ENCODE results near the gene EMSY. TPM values are rescaled to one million over a fixed set of nuclear protein-coding genes. Genes with fewer than 3 reads are reported as not detected.

The EMSY gene
- total RNA-seq, 1 experiment from 2014 or later: 29.3 TPM

DNA sequence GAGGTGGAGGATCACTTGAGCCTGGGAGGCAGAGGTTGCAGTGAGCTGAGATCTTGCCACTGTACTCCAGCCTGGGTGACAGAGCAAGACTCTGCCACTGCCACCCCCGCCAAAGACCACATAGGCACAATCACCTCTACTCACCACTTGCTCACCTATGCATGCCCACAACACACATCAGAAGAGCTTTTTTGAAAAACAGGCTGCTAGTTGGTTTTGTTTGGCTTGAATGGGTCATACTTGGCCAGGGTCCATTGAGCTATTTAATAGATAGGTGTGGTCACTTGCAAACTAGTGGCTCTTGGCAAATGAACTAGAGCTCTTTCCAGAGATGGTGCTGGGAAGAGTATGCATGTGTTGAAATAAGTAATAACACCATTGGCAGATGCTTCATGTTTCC is 80.1 kb downstream of the EMSY start:
- Histone ChIP-seq H3K4me2 (ENCODE audit: insufficient read depth, insufficient read length, low read length) (no peak overlapping the region), H3K79me1 (ENCODE audit: insufficient read depth, low read depth, low read length, poor library complexity, severe bottlenecking) (no peaks in the 10 kb centered on the region), H3T11ph (ENCODE audit: low read length) (no peak overlapping the region), H3K23ac (ENCODE audit: insufficient read length, low read depth, low read length) (no peak overlapping the region), H4K91ac (ENCODE audit: insufficient read length, low read depth, low read length) (no peak overlapping the region), H2BK120ac (ENCODE audit: low read depth, low read length, poor library complexity, severe bottlenecking) (no peak overlapping the region), H3K27ac (ENCODE audit: insufficient read length, low read depth, low read length) (no peak overlapping the region), H3K4ac (ENCODE audit: low read depth, low read length) (no peak overlapping the region), H3K27me3 (ENCODE audit: insufficient read depth, low read length) (no peaks in the 10 kb centered on the region), H3K56ac (ENCODE audit: insufficient read length, low read depth, low read length) (no peak overlapping the region), H4K5ac (ENCODE audit: insufficient read length, low read depth, low read length) (no peak overlapping the region), H2AFZ (ENCODE audit: low read length) (no peak overlapping the region), H4K20me1 (ENCODE audit: control insufficient read depth, insufficient read depth, insufficient read length) (no peaks in the 10 kb centered on the region), H3K14ac (ENCODE audit: insufficient read depth, low read length) (no peak overlapping the region), H3K18ac (ENCODE audit: insufficient read length, low read depth, low read length) (no peak overlapping the region), H2BK15ac (ENCODE audit: low read depth, low read length) (no peak overlapping the region), H2BK5ac (ENCODE audit: insufficient read length, low read length) (no peak overlapping the region), H3K79me2 (ENCODE audit: insufficient read depth, low read length) (no peaks in the 10 kb centered on the region), H3K4me1 (ENCODE audit: insufficient read depth, low read length) (no peaks in the 10 kb centered on the region), H2BK20ac (ENCODE audit: low read depth, low read length, poor library complexity, severe bottlenecking) (no peak overlapping the region), H3K9me3 (ENCODE audit: control insufficient read depth, low read depth, low read length) (no peaks in the 10 kb centered on the region), H3K23me2 (ENCODE audit: insufficient read length, low read depth, low read length, poor library complexity, severe bottlenecking) (no peaks in the 10 kb centered on the region), H3K9ac (ENCODE audit: extremely low read depth, insufficient read length, low read length) (no peak overlapping the region), H4K8ac (replicated peaks; ENCODE audit: insufficient read length, low read depth, low read length) (no peak overlapping the region), H2BK12ac (ENCODE audit: insufficient read length, low read depth, low read length) (no peak overlapping the region), H2AK5ac (ENCODE audit: insufficient read length, low read length) (no peak overlapping the region)
- TF ChIP-seq, protein P1, sequence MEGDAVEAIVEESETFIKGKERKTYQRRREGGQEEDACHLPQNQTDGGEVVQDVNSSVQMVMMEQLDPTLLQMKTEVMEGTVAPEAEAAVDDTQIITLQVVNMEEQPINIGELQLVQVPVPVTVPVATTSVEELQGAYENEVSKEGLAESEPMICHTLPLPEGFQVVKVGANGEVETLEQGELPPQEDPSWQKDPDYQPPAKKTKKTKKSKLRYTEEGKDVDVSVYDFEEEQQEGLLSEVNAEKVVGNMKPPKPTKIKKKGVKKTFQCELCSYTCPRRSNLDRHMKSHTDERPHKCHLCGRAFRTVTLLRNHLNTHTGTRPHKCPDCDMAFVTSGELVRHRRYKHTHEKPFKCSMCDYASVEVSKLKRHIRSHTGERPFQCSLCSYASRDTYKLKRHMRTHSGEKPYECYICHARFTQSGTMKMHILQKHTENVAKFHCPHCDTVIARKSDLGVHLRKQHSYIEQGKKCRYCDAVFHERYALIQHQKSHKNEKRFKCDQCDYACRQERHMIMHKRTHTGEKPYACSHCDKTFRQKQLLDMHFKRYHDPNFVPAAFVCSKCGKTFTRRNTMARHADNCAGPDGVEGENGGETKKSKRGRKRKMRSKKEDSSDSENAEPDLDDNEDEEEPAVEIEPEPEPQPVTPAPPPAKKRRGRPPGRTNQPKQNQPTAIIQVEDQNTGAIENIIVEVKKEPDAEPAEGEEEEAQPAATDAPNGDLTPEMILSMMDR (conservative IDR thresholded peaks at IDR 0.05): no peak
- no peaks in the 10 kb centered on the region for H3K4me1 Mint-ChIP-seq
- H3K4me3 Mint-ChIP-seq: no peak overlapping the region
- H3K27me3 Mint-ChIP-seq (ENCODE audit: low read depth): no peaks in the 10 kb centered on the region
- H3K27ac Mint-ChIP-seq: no peak overlapping the region
- WGBS (ENCODE audit: extremely low coverage, insufficient read length, low lambda C conversion rate): no CpG with 5 or more reads among the region's 1 CpG
- H3K36me3 Mint-ChIP-seq (ENCODE audit: insufficient read depth in 1 of 3, low read depth in 3 of 3): peaks cover 17 to 43% (median 42%) of the 10 kb centered on the region in 3 experiments; a peak in 6 of 7 replicates
- no peak for DNase-seq
- no peaks in the 10 kb centered on the region; a peak in 1 of 5 replicates for H3K9me3 Mint-ChIP-seq

All from H9 (cell line).